ENCODE results near the gene THNSL1. TPM values are rescaled to one million over a fixed set of nuclear protein-coding genes. Genes with fewer than 3 reads are reported as not detected.
A peak's percentile ranks its signal among the peaks of the same experiment; 100 is the strongest.

THNSL1 gene
- total RNA-seq, 1 experiment from 2014 or later, result 4.2 TPM

- Mint-ChIP-seq H3K27ac (peak overlapping the region in 2 of 3 experiments; percentile 98; a peak in 1 of 7 replicates), H3K4me3 (peak overlapping the region; percentile 79 to 82), H3K36me3 (ENCODE audit: insufficient read depth in 1 of 3, low read depth in 3 of 3) (peaks cover 0 to 5% (median 0%) of the 10 kb centered on the region in 3 experiments; a peak in 3 of 7 replicates), H3K9me3 (peaks cover 0 to 4% of the 10 kb centered on the region in 2 experiments; a peak in 2 of 5 replicates), H3K27me3 (ENCODE audit: low read depth) (no peaks in the 10 kb centered on the region), H3K4me1 (peaks cover 8 to 11% of the 10 kb centered on the region in 2 experiments)
- H2AFZ ChIP-seq (ENCODE audit: low read length), result no peak overlapping the region
- peaks cover 10% of the 10 kb centered on the region for H3K23me2 ChIP-seq (ENCODE audit: insufficient read length, low read depth, low read length, poor library complexity, severe bottlenecking)
- no peak overlapping the region for H2AK5ac ChIP-seq (ENCODE audit: insufficient read length, low read length)
- no peak overlapping the region for H4K91ac ChIP-seq (ENCODE audit: insufficient read length, low read depth, low read length)
- H3K4ac ChIP-seq (ENCODE audit: low read depth, low read length), result no peak overlapping the region
- H3K23ac ChIP-seq (ENCODE audit: insufficient read length, low read depth, low read length), result no peak overlapping the region
- H2BK120ac ChIP-seq (ENCODE audit: low read depth, low read length, poor library complexity, severe bottlenecking), result no peak overlapping the region
- no peak overlapping the region for H2BK12ac ChIP-seq (ENCODE audit: insufficient read length, low read depth, low read length)
- H3K56ac ChIP-seq (ENCODE audit: insufficient read length, low read depth, low read length), result no peak overlapping the region
- no peak overlapping the region for H4K8ac ChIP-seq (replicated peaks; ENCODE audit: insufficient read length, low read depth, low read length)
- no peak for TF ChIP-seq CTCF (conservative IDR thresholded peaks at IDR 0.05)
- no peak overlapping the region for H3K9ac ChIP-seq (ENCODE audit: extremely low read depth, insufficient read length, low read length)
- no peak overlapping the region for H3K14ac ChIP-seq (ENCODE audit: insufficient read depth, low read length)
- no peak for DNase-seq
- no peaks in the 10 kb centered on the region for H3K4me1 ChIP-seq (ENCODE audit: insufficient read depth, low read length)
- no peak overlapping the region for H2BK15ac ChIP-seq (ENCODE audit: low read depth, low read length)
- H3T11ph ChIP-seq (ENCODE audit: low read length), result no peak overlapping the region
- no peak overlapping the region for H3K18ac ChIP-seq (ENCODE audit: insufficient read length, low read depth, low read length)
- H4K5ac ChIP-seq (ENCODE audit: insufficient read length, low read depth, low read length), result no peak overlapping the region
- H3K9me3 ChIP-seq (ENCODE audit: control insufficient read depth, low read depth, low read length), result no peaks in the 10 kb centered on the region
- no peak overlapping the region for H3K27ac ChIP-seq (ENCODE audit: insufficient read length, low read depth, low read length)
- no peaks in the 10 kb centered on the region for H3K79me2 ChIP-seq (ENCODE audit: insufficient read depth, low read length)
- H3K4me2 ChIP-seq (ENCODE audit: insufficient read depth, insufficient read length, low read length), result peak overlapping the region; percentile 51
- no CpG with 5 or more reads among the region's 6 CpGs for WGBS (ENCODE audit: extremely low coverage, insufficient read length, low lambda C conversion rate)
- H4K20me1 ChIP-seq (ENCODE audit: control insufficient read depth, insufficient read depth, insufficient read length), result no peaks in the 10 kb centered on the region
- H3K79me1 ChIP-seq (ENCODE audit: insufficient read depth, low read depth, low read length, poor library complexity, severe bottlenecking), result no peaks in the 10 kb centered on the region
- no peak overlapping the region for H2BK20ac ChIP-seq (ENCODE audit: low read depth, low read length, poor library complexity, severe bottlenecking)
- H3K27me3 ChIP-seq (ENCODE audit: insufficient read depth, low read length), result no peaks in the 10 kb centered on the region
- no peak overlapping the region for H2BK5ac ChIP-seq (ENCODE audit: insufficient read length, low read length)
These were observed 1.2 kb downstream of the THNSL1 start for GRCh38 chr10:25017661-25018060.

All from H9 (cell line).